HG02623 (cell line): ENCODE data around the gene GPR4.
"Not testable (repeated sequence)": the region's sequence is repeated elsewhere in the genome, so short reads cannot be mapped to it uniquely, and the experiment has no call there.

Source experiments
- ATAC-seq: cut with Tn5 transposase; IDR thresholded peaks from one replicate; pipeline ENCODE4 v1.9.1; 2021; ENCODE audit warnings: moderate library complexity; ENCODE audit not compliant: unreplicated experiment

Gene GPR4

DNA sequence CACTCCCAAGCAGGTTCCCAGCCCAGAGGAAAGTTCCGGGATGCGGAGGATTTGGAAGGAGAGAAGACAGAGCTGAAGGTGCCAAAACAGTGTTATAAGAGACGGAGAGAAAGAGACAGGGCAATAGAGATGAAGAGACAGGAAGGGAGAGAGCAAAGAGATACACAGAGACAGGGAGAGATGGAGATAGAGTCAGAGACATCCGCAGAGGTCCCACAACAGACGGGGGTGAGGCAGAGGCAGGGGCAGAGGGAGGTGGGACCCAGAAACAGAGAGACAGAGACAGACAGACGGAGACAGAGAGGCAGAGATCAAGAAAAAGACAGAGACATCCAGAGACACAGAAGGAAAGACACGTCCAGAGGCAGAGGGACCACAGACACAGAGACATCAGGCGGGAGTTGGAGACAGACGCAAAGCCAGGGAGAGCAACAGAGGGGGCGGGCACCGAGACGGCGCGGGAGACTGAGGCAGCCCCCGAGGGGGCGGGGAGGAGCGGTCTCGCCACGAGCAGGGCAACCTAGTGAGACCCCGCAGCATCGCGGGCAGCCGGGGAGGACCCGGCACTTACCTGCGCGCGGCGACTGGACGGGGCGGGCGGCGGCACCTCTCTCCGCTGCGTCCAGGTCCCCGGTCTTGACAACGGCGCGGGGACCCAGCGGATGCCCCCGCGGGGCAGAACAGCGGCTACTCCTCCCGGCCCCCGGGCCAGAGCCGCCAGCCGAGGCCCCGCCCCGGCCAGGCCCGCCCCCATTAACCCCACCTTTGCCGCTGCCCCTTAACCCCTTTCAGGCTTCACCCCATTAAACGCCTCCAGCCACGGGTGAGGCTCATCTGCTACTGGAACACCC, at the start of gene GPR4:
Gene GPR4, minus strand, starts transcription at position 689 of the 851 bp plus-strand sequence. CDS start 10,346 bp downstream, outside the sequence.
- ATAC-seq, result no peak

DNA sequence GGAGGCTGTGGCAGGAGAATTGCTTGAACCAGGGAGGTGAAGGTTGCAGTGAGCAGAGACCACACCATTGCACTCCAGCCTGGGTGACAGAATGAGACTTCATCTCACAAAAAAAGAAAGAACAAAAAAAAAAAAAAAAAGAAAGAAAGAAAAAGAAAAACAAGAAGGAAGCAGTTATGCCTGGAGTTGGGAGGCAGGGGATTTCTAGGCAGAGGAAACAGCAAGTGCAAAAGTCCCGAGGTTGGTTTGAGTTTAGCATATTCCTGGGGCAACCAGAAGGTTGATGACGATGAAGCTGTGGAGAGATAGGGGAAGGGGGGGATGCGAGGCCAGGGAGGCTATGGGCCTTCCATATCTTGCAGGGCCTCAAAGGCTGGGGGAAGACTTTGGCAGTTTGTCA, 48.7 kb upstream of the GPR4 start:
- no peak for ATAC-seq

DNA sequence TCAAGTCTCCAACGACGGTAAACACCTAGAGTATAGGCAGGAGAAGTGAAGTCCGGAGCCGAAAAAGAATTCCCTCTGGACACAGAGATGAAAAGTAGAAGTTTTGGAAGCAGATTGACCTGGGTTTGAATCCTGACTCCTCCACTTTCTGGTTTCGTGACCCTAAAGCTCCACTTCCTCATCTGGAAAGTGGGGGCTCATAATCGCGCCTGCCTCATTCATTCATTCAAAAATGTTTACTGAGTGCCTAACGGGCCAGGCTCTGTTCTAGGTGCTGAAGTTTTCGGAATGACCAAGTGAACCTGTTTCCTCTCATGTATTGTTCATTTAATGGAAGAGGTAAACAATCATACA, 44.3 kb upstream of the GPR4 start:
- ATAC-seq, result no peak

DNA sequence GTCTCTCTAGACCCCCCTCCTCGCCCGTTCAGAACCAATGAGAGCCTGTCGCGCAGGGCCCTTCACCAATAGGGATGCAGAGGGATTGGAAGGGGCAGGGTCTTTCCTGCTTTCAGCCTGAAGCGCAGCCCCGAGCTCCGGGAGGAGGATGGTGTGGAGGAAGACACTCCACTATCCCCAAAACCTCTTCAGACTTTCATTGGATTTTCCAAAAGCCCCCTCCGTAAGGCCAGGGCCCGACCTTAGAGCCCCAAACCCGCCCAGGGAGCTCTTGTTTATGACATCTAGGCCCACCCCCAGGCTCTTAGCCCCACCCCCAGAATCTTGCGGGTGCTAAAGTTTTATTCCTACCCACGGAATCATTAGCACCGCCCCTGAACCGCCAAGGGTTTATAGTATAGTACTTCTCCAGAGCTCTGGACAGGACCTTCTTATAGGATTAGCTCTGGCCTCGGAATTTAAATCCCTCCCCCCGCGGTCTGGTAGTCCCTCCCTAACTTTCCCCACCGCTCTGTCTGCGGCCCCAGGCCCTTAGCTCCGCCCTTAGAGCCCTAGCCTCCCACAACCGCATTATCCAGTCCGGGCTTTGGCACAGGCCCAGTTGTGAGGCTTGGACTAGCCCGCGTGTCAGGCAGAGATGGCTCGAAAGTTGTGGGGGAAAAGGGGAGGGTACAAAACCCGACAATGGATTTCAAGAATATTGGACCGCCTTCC, 43.8 kb upstream of the GPR4 start:
- peak; percentile 24 for ATAC-seq

DNA sequence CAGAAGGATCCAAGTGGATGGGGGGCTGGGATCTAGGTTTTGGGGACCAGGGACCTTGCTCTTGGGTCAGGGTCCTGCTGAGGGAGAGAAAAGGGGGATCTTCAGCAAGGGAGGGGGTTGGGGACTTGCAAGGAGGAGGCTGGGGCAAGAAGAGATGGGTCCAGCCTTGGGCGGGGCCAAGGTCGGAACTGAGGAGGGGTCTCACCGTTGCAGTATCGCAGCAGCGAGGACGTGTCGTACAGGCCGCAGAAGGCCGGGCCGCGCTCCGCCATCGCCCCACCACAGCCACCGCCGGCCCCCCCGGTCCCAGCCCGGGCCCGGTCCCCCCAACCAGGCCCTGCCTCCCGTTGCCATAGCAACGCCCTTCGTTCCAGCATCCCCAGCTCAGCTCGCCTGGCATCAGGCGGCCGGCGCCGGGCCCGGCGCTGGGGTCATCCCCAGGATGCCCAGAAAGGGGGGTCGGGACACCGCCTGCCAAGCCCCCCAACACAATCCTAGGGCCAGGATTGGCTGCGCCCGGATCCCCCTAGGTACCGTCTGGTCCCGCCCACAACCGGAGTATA, 43.1 kb upstream of the GPR4 start:
- ATAC-seq, result no peak

DNA sequence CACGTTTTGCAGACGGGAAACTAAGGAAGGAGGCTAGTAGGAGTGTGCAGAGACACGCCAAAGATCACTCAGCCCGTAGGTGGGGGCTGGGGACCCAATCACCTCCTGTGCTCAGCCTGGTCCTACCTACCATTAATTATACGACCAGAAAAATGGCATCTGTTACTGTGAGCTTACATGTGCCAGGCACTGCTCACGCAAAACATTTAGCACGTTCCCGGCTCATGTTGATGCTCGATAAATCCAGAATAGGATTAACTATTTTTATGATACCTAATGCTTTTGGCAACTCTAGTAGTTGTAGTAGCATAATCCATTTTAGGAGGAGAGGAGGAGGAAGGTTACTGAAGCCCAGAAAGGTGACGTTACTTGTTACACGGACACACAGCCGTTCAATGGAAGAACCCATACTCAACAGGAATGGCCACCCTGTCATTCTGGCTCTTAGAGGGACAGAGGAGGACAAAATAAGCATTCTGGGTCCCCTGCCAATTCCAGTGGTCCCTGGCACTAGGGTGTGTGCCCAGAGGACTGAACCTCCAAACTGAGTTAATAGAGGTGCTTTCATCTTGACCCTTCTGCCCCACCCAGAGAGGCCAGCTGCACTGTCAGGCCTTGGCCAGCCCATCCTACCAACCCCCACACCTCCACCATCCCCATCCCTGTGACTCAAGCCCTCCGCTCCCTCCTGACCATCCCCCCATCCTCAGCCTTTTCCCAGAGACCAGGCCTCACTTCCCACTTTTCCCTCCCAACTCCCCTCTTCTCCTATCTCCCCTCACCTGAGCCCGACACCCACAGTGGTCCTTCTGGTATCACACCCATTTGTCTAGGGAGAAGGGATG, 42.1 kb upstream of the GPR4 start:
- no peak for ATAC-seq

DNA sequence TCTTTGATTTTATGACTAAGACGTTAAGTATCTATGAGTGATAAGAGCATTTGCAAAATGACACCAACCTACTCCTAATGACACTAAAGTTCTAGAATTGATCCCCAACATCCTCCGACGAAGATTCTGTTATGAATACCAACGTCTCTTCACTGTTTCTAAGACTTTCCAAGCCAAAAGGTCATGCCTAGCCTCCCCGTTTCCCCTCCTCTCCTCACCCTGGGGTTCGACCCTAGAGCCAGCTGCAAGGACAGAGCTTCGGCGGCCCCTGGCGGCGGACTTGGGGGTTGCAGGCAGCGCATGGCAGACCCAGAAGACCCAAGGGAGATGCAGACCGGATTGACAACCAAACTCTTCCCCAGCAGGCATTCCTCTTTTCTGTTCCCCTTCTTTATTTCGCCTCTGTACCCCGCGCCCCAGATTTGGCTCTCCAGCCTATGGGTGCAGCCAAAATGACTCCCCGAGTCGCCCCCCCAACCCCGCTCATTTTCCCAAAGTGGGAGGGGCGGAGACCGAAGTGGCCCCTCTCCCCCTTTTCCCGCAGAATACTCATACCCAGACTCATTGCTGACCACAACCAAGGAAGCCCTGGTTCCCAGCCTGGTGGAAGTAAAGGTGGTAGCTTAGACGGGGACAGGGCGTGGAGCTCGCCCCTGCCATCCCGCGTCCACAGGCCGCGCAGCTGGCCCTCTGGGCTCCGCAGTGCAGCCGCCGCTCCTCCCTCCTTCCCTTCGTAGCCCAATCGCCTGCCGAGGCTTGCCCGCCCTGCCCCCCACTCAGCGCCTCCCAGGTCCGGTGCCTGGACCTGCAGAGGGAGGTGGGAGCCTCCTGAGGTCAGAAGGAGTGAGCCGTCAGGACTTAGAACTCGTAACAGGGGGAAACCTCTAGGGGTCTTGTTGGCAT, 41.3 kb upstream of the GPR4 start:
- peak; percentile 28 for ATAC-seq

DNA sequence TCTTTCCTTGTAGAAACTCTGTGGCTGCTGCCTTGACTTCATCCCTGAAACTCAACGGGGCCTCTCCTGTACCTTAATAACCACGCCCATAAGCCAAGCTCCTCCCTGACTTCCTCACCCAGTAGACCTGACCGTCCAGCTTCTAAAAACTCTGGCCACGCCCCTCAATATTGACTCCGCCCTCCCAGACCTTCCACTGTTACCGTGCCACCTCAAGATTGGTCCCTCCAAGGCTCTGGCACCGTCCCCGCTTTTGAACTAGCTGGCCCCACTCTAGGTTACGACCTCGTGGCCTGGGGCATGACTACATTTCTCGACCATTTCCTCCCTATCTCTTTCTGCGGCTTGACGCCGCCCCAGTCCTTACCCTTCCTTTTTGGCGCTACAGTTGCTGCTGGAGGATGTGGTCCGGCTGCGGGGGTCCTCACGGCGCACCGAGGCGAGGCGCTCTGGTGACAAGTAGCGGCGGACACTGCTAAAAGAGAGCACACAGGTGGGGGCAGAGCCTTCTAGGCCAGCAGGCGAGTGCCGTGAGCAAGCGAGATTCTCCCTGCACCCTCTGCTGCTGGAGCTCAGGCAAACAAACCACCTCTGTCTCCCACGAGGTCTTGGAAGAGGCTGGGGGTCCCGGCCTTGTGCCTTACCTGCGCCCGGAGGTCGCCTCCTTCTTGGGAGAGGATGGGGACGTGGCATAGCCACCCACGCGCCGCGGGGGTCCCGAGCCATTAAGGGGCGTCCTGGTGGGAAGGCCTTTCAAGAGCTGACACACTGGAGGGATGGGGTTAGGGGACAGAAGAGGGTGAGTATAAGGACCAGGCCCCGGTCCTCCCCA, 39.5 kb upstream of the GPR4 start:
- peak; percentile 32 for ATAC-seq

DNA sequence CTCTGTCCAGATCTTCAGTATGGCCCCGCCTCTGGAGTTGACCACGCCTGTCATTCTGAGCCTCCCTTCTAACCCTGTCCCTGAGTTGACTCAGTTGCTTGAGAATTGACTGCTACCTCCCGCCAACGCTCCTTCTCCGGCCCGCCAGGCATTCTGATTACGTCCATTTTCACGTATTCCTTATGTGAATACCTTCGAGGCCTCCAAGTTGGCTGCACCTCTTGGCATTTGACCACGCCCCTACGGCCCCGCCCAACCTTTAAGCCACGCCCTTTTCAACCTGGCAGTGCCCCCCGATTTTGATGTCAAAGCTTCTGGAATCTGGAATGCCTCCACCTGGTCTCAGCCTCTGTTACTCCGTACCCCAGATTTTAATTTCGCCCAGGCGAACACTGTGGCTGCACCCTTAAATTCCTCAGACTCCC, 38.8 kb upstream of the GPR4 start:
- ATAC-seq, result no peak

DNA sequence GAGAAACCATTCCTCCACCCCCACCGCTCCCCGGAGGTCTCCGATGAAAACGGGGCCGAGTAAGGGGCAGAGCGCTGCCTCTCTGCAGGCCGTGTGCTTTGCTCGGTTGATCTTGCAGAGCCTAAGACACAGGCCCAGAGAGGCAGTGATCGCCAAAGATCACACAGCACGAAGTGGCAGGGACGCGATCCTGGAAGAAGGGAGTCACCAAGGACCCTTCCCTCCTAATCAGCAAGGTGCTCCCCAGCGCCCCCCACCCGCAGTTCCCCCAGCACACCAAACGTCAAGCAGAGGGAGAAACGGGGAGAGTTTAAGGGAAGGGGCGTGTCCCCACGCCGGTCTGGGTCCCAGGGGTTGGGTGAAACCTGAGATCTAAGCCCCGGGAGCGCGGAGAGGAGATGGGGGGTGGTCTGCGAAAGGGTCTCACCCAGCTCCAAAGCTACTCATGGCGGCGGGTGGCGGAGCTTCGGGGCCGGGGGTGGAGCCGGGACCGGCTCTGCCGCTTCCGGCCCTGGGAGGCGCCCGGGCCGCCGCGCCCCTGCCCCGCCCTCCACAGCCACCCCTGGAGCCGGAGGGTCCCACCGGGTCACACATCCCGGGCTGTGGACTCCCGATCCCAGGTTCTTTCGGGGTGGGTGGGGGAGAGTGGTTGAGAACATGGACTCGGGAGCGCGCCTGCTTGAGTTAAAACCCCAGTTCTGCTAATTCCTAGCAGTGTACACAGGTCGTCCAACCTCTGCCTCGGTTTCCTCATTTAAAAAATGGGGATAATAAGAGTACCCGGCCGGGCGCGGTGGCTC, 37.1 kb upstream of the GPR4 start, which contains the start of gene EML2:
Gene EML2, minus strand, starts transcription at position 468 of the 800 bp plus-strand sequence. Its CDS starts 21 bp downstream, at position 447.
- ATAC-seq, result no peak

DNA sequence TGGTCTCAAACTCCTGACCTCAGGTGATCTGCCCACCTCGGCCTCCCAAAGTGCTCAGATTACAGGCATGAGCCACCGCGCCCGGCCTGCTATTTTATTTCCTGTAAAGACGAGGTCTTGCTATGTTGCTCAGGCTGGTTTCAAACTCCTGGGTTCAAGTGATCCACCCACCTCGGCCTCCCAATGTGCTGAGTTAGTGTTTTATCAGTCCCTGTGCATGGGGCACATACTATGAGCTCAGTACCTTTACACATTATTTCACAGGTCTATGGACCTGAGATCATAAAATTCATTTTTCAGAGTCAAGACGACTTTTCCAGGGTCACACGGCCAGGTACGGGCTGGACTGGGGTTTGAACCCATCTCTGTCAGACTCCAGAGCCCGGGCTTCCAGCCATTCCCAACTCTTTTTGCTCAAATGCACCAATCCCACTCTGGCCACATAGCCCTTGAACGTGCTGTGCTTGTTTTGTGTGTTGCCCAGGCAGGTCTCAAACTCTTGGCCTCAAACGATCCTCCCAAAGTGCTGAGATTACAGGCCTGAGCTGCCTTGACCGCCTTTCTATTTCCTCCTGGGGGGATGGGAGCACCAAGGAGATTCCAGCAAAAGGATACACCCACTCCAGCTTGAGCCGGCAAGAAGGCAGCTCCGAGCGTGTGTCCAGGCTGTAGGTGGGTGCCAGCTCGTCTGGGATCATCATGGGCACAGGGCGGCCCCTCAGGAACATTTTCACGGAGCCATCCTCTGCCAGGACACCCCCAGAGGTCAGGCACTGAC, 36.1 kb upstream of the GPR4 start:
- no peak for ATAC-seq

DNA sequence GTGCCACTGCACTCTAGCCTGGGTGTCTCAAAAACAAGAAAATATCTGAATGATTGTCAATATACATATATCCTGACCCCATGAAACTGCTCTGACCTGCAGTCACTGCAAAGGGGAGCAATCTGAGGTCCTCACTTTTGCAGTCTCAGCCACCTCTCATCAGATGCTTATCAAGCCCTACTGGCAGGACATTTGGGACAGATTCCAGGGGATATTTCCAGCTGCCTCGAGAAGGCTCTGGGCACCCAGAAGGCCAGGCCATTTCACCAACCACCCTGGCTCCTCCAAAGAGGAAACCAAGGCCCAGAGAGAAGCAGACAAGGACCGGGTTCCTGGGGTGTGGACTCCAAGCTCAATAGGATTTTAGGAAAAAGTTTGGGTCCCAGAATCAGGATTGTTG, 34.9 kb upstream of the GPR4 start:
- no peak for ATAC-seq

DNA sequence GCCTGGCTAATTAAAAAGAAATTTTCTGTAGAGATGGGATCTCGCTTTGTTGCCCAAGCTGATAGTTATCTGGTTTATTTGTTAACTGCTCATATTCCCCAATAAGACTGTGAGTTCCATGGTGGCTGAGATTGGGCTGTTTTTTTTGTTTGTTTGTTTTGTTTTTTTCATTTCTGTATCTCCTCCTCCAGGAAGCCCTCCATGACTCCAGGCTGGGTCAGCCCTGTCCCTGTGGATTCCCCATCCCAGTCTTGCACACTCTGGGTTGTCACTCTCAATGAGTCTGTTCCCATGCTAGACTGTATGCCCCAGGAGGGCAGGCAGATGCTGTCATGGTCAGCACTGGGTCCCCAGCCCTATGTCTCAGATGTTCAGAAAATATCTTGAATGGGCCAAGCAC, 34.3 kb upstream of the GPR4 start:
- ATAC-seq, result no peak

DNA sequence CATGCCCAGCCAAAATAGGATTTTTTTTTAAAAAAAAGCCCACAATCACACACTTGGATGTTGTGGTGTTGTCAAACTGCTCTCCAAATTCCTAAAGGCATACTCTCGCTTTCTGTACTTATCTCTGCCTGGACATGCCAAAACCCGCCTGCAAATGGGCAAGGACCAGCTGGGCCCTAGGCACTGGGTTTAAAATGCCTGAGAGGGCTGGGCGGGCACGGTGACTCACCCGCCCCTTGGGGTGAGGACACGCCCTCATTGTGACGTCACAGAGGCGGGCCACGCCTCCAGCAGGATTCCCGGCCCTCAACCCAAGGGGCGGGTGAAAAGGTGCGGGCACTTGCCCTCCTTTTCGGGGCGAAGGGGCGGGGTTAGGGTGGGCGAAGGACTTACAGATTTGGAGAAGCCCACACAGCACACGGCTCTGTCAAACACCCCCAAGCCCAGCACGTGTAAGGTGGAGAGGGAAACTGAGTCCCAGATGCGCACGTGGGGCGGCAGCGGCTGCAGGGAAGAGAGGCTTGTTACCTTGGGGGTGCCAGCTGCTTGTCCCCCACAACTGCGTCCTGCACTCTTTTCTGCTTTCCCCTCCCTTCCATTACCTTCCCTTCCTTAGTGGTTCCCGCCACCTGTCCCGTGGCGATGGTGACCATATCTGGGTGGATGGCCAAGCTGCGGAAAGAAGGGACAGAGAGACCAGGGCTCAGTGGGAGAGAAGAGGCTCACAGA, 30.6 kb upstream of the GPR4 start:
- no peak for ATAC-seq

DNA sequence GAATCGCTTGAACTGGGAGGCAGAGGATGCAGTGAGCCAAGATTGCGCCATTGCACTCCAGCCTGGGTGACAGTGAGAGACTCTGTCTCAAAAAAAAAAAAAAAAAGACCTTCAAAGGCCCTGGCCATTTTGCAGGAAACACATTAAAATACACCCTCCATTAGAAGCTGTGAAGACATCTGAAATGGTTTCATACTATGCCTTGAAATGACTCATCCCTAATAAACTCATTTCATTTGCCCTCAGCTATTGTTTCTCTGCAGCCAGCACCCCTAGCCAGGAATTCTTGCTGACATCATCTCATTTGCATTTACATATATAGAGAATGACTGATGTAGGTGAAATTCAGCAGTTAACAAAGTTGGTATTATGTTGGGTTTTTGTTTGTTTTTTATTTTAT, 28.5 kb upstream of the GPR4 start:
- no peak for ATAC-seq

DNA sequence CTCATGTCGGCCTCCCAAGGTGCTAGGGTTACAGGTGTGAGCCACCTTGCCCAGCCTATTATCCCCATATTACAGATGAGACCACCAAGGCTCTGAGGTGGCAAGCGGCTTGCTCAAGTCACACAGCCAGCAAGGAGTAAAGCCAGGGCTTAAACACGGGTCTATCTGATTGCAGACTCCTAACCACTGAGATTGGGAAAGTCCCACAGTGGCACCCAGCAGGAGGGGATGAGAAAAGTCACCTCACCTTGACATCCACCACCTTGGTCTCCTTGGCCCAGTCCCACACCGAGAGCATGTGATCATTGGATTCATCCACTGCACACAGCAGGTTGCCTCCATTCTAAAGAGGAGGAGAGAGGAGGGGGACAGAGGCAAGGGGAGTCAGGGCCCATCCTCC, 27.7 kb upstream of the GPR4 start:
- no peak for ATAC-seq

DNA sequence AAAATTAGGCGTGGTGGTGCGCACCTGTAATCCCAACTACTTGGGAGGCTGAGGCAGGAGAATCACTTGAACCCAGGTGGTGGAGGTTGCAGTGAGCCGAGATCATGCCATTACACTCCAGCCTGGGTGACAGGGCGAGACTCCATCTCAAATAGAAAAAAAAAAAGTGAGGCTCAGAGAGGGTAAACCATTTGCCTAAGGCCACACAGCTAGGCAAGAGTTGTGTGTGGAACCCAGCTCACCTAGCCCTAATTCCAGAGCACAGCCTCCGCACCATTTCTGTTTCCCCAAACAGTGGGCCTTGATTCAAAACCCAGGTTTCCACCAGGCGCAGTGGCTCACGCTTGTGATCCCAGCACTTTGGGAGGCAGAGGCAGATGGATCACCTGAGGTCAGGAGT, 26.2 kb upstream of the GPR4 start:
- ATAC-seq, result not testable (repeated sequence)
